ENCODE measurements around the gene FOLR2. TPM values are rescaled to one million over a fixed set of nuclear protein-coding genes. Genes with fewer than 3 reads are reported as not detected.
"Not testable (repeated sequence)": the region's sequence is repeated elsewhere in the genome, so short reads cannot be mapped to it uniquely, and the experiment has no call there.

FOLR2 gene
- total RNA-seq, 2 donors from 2014 or later: not detected

DNA sequence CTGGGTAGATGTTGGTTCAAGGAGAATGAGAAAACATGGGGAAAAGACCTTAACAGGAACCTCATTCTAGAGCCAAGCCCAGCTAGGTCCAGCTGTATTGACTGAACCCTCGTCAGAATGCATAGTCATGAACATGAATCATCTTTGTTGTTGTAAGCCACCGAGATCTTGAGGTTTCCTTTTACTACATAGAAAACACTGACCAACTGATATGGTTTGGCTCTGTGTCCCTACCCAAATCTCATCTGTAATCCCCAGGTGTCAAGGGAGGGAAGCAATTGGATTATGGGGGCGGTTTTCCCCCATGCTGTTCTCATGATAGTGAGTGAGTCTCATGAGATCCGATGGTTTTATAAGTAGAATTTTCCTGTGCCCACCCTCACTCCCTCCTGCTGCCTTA, 46.8 kb downstream of the FOLR2 start:
- Histone ChIP-seq H3K4me3 (ENCODE audit: low read length) (peak overlapping the region; percentile 29), H3K36me3 (ENCODE audit: control insufficient read depth, insufficient read depth, low read length) (no peaks in the 10 kb centered on the region), H3K4me1 (ENCODE audit: control insufficient read depth, insufficient read depth, low read length) (no peaks in the 10 kb centered on the region), H3K9ac (ENCODE audit: extremely low read depth, low read length, poor library complexity, severe bottlenecking) (no peak overlapping the region), H3K27ac (ENCODE audit: low read depth, low read length) (no peak overlapping the region), H3K27me3 (ENCODE audit: control insufficient read depth, insufficient read depth, low read length, poor library complexity, severe bottlenecking) (no peaks in the 10 kb centered on the region), H3K9me3 (ENCODE audit: control insufficient read depth, low read length) (no peaks in the 10 kb centered on the region)
- no peaks in the 10 kb centered on the region for H3K4me1 Mint-ChIP-seq
- no peaks in the 10 kb centered on the region for H3K36me3 Mint-ChIP-seq (ENCODE audit: low read depth)
- peaks cover 9% of the 10 kb centered on the region for H3K9me3 Mint-ChIP-seq
- TF ChIP-seq, protein P1, sequence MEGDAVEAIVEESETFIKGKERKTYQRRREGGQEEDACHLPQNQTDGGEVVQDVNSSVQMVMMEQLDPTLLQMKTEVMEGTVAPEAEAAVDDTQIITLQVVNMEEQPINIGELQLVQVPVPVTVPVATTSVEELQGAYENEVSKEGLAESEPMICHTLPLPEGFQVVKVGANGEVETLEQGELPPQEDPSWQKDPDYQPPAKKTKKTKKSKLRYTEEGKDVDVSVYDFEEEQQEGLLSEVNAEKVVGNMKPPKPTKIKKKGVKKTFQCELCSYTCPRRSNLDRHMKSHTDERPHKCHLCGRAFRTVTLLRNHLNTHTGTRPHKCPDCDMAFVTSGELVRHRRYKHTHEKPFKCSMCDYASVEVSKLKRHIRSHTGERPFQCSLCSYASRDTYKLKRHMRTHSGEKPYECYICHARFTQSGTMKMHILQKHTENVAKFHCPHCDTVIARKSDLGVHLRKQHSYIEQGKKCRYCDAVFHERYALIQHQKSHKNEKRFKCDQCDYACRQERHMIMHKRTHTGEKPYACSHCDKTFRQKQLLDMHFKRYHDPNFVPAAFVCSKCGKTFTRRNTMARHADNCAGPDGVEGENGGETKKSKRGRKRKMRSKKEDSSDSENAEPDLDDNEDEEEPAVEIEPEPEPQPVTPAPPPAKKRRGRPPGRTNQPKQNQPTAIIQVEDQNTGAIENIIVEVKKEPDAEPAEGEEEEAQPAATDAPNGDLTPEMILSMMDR (conservative IDR thresholded peaks at IDR 0.05): no peak
- H3K4me3 Mint-ChIP-seq: no peak overlapping the region
- no peak overlapping the region for H3K27ac Mint-ChIP-seq
- H3K27me3 Mint-ChIP-seq (ENCODE audit: insufficient read depth): no peaks in the 10 kb centered on the region
- 90 to 94% methylated on average over 2 to 4 of the region's 4 CpGs for WGBS, 2 experiments (ENCODE audit: insufficient coverage in 1 of 2, insufficient read length in 1 of 2)
- DNase-seq: no peak

DNA sequence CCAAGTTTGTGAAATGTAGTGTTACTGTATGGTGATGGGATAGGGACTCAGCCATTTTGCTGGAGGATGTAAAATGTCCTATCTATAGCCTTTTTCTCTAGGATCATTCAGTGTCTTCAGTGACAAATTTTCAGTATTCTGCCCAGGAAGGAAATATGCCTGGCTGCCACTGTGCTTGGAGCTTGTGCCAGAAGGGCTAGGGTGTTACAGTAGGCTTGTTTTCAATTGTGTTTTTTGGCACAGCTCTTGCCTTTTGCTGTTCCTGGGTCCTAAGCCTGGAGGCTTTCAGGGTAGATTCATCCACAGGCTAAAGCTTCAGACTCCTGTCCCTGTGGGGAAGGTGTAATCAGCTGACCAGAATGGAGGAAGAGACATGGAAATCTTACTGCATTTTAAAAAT, 49.4 kb downstream of the FOLR2 start:
- H3K4me3 Mint-ChIP-seq: no peak overlapping the region
- Histone ChIP-seq H3K9me3 (ENCODE audit: control insufficient read depth, low read length) (no peaks in the 10 kb centered on the region), H3K27ac (ENCODE audit: low read depth, low read length) (no peak overlapping the region), H3K4me3 (ENCODE audit: low read length) (no peak overlapping the region), H3K27me3 (ENCODE audit: control insufficient read depth, insufficient read depth, low read length, poor library complexity, severe bottlenecking) (no peaks in the 10 kb centered on the region), H3K4me1 (ENCODE audit: control insufficient read depth, insufficient read depth, low read length) (no peaks in the 10 kb centered on the region), H3K9ac (ENCODE audit: extremely low read depth, low read length, poor library complexity, severe bottlenecking) (no peak overlapping the region), H3K36me3 (ENCODE audit: control insufficient read depth, insufficient read depth, low read length) (no peaks in the 10 kb centered on the region)
- no peak overlapping the region for H3K27ac Mint-ChIP-seq
- H3K27me3 Mint-ChIP-seq (ENCODE audit: insufficient read depth): peaks cover 2% of the 10 kb centered on the region
- TF ChIP-seq, protein P1 (conservative IDR thresholded peaks at IDR 0.05): no peak
- DNase-seq: no peak
- no peaks in the 10 kb centered on the region for H3K36me3 Mint-ChIP-seq (ENCODE audit: low read depth)
- peaks cover 9% of the 10 kb centered on the region for H3K9me3 Mint-ChIP-seq
- no peaks in the 10 kb centered on the region for H3K4me1 Mint-ChIP-seq

DNA sequence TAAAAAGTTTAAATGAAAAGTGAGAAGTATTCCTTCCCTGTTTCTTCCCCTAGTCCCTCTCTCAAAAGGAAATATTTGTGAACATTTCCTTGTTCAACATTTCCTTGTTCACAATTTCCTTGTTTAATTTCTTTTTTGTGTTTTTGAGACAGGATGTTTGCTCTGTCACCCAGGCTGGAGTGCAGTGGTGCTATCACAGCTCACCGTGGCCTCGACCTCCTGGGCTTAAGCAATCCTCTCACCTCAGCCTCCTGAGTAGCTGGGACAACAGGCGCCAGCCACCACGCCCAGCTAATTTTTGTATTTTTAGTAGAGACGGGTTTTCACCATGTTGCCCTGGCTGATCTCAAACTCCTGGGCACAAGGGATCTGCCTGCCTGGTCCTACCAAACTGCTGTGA, 50.4 kb downstream of the FOLR2 start:
- not testable (repeated sequence) for DNase-seq; H3K9me3 ChIP-seq (ENCODE audit: control insufficient read depth, low read length); H3K27me3 Mint-ChIP-seq (ENCODE audit: insufficient read depth); H3K9me3 Mint-ChIP-seq; H3K9ac ChIP-seq (ENCODE audit: extremely low read depth, low read length, poor library complexity, severe bottlenecking); H3K27me3 ChIP-seq (ENCODE audit: control insufficient read depth, insufficient read depth, low read length, poor library complexity, severe bottlenecking); H3K27ac Mint-ChIP-seq; H3K4me1 Mint-ChIP-seq; H3K36me3 ChIP-seq (ENCODE audit: control insufficient read depth, insufficient read depth, low read length); H3K4me3 Mint-ChIP-seq; H3K4me3 ChIP-seq (ENCODE audit: low read length); H3K4me1 ChIP-seq (ENCODE audit: control insufficient read depth, insufficient read depth, low read length); H3K27ac ChIP-seq (ENCODE audit: low read depth, low read length); H3K36me3 Mint-ChIP-seq (ENCODE audit: low read depth)
- 89 to 91% methylated on average over 4 to 5 of the region's 5 CpGs for WGBS, 2 experiments (ENCODE audit: insufficient coverage in 1 of 2, insufficient read length in 1 of 2)

DNA sequence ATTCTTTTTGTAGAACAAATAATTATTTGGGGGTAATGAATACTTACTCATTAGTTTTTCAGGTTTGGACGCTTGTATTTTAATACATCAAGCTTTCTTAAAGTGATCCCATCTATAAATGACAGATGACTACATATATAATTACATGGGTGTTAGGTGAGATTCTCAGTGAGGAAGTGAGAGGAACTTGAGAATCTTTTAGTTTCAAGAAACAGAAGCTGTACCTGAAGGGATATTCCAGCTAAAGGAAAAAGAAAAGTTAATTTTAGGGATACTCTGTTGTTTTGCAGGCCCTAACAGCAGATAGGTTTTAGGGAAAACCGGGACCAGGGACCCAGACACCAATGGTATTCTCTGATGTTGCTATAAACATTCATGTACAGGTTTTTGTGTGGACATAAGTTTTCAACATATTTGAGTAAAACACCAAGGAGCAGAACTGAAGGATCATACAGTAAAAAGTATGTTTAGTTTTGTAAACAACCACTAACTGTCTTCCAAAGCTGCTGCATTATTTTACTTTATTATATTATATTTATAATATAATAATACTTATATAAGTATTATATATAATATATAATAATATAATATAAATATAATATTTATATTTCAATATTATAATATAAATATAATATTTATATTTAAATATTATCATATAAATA, 51.5 kb downstream of the FOLR2 start:
- Mint-ChIP-seq H3K27me3 (ENCODE audit: insufficient read depth) (peaks cover 7% of the 10 kb centered on the region), H3K27ac (no peak overlapping the region), H3K36me3 (ENCODE audit: low read depth) (no peaks in the 10 kb centered on the region), H3K4me1 (no peaks in the 10 kb centered on the region), H3K9me3 (peaks cover 9% of the 10 kb centered on the region), H3K4me3 (no peak overlapping the region)
- H3K4me3 ChIP-seq (ENCODE audit: low read length): no peak overlapping the region
- WGBS, 2 experiments (ENCODE audit: insufficient coverage in 1 of 2, insufficient read length in 1 of 2): 81 to 90% methylated on average over 1 of the region's 2 CpGs
- H3K9ac ChIP-seq (ENCODE audit: extremely low read depth, low read length, poor library complexity, severe bottlenecking): no peak overlapping the region
- no peak overlapping the region for H3K27ac ChIP-seq (ENCODE audit: low read depth, low read length)
- H3K36me3 ChIP-seq (ENCODE audit: control insufficient read depth, insufficient read depth, low read length): no peaks in the 10 kb centered on the region
- no peak for DNase-seq
- TF ChIP-seq, protein P1 (conservative IDR thresholded peaks at IDR 0.05): no peak
- H3K9me3 ChIP-seq (ENCODE audit: control insufficient read depth, low read length): no peaks in the 10 kb centered on the region
- H3K4me1 ChIP-seq (ENCODE audit: control insufficient read depth, insufficient read depth, low read length): no peaks in the 10 kb centered on the region
- no peaks in the 10 kb centered on the region for H3K27me3 ChIP-seq (ENCODE audit: control insufficient read depth, insufficient read depth, low read length, poor library complexity, severe bottlenecking)
